Breast epithelium (tissue), 4 donors: ENCODE data around the gene MUC20. TPM values are rescaled to one million over a fixed set of nuclear protein-coding genes. Genes with fewer than 3 reads are reported as not detected.
"Not testable (repeated sequence)": the region's sequence is repeated elsewhere in the genome, so short reads cannot be mapped to it uniquely, and the experiment has no call there.

Source experiments
- DNase-seq, 2 donors: peaks; one replicate each; pipeline ENCODE4 v3.0.0-alpha.2; 2019; ENCODE audit warnings: low spot score in 2 of 2
- H3K27ac ChIP-seq, 2 donors: fragments of 200-600 bp; sonication (generic) in 1 of 2; one replicate each; pipeline ENCODE4 v1.5.1; 2016 to 2019; ENCODE audit warnings: mild to moderate bottlenecking in 1 of 2
- H3K27me3 ChIP-seq, 2 donors: fragments of 200-600 bp; sonication (generic) in 1 of 2; one replicate each; pipeline versions ENCODE4 v1.5.1 to v1.6.0; 2017 to 2019; ENCODE audit warnings: control low read depth in 1 of 2, mild to moderate bottlenecking in 1 of 2
- H3K36me3 ChIP-seq: fragments of 200-600 bp; one replicate; pipeline ENCODE4 v1.5.1; 2019
- H3K4me1 ChIP-seq, 2 donors: fragments of 200-600 bp; sonication (generic); one replicate each; pipeline ENCODE4 v1.5.1; 2016 to 2019; ENCODE audit warnings: control low read depth in 1 of 2
- H3K4me3 ChIP-seq, 3 donors: fragments of 200-600 bp; sonication (generic); 1 replicate in 2 of 3; 2 replicates in 1 of 3; pipeline ENCODE4 v1.5.1; 2016 to 2019; ENCODE audit warnings: mild to moderate bottlenecking in 3 of 3, moderate library complexity in 2 of 3
- H3K9me3 ChIP-seq, 2 donors: fragments of 200-600 bp; sonication (generic) in 1 of 2; one replicate each; pipeline ENCODE4 v1.5.1; 2016 to 2019; ENCODE audit warnings: control low read depth in 1 of 2
- CTCF ChIP-seq, 3 donors: fragments of 450-650 bp; IDR thresholded peaks; one replicate each; pipeline ENCODE4 v1.5.1; 2016 to 2017; ENCODE audit warnings: antibody characterized with exemption in 3 of 3, mild to moderate bottlenecking in 3 of 3, moderate library complexity in 3 of 3
- POLR2A ChIP-seq: fragments of 450-650 bp; IDR thresholded peaks from one replicate; pipeline ENCODE4 v1.6.1; 2016; ENCODE audit warnings: antibody characterized with exemption, mild to moderate bottlenecking, moderate library complexity
- POLR2AphosphoS5 ChIP-seq, 3 donors: sonication (generic); formaldehyde crosslinking; IDR thresholded peaks; one replicate each; pipeline ENCODE4 v1.6.1; 2017; ENCODE audit warnings: antibody characterized with exemption in 3 of 3
- intact Hi-C: fragments of 100-400 bp; cut with DNase I; formaldehyde crosslinking; loops from one replicate; pipeline ENCODE4 v1.15.1; 2023; ENCODE audit warnings: low total_unique reads
- total RNA-seq, 3 donors: library from RNA; depleted of rRNA; stranded (reverse); fragments of >200 nt; gene quantifications; one replicate each; pipeline ENCODE4 v1.1.0, GENCODE V29; 2016

Gene MUC20
- total RNA-seq, 3 donors from 2014 or later: 2.7 to 24.3 (median 20.1) TPM

- H3K27ac ChIP-seq: no peak overlapping the region
- no peaks in the 10 kb centered on the region for H3K27me3 ChIP-seq
- no peaks in the 10 kb centered on the region for H3K9me3 ChIP-seq
- no peaks in the 10 kb centered on the region for H3K36me3 ChIP-seq
- no peak for TF ChIP-seq CTCF (IDR thresholded peaks at IDR 0.05)
- no peak for TF ChIP-seq POLR2AphosphoS5 (IDR thresholded peaks at IDR 0.05)
- TF ChIP-seq POLR2A: no peak
- intact Hi-C loops: no loop called here
- H3K4me1 ChIP-seq: no peaks in the 10 kb centered on the region
- no peak overlapping the region for H3K4me3 ChIP-seq
- no peak for DNase-seq
Observed at GRCh38 chr3:195767792-195768191, 47.0 kb downstream of the MUC20 start.

GRCh38 chr3:195768414-195768813 lies 47.6 kb downstream of the MUC20 start:
- no peak overlapping the region for H3K4me3 ChIP-seq
- no peak for DNase-seq
- no peaks in the 10 kb centered on the region for H3K36me3 ChIP-seq
- TF ChIP-seq POLR2AphosphoS5 (IDR thresholded peaks at IDR 0.05): no peak
- no peak for TF ChIP-seq POLR2A
- TF ChIP-seq CTCF (IDR thresholded peaks at IDR 0.05): no peak
- H3K4me1 ChIP-seq: no peaks in the 10 kb centered on the region
- H3K27ac ChIP-seq: no peak overlapping the region
- H3K9me3 ChIP-seq: no peaks in the 10 kb centered on the region
- H3K27me3 ChIP-seq: no peaks in the 10 kb centered on the region
- intact Hi-C loops: no loop called here

- intact Hi-C loops: no loop called here
- Histone ChIP-seq H3K9me3 (no peaks in the 10 kb centered on the region), H3K4me1 (no peaks in the 10 kb centered on the region), H3K27me3 (no peaks in the 10 kb centered on the region), H3K27ac (no peak overlapping the region), H3K36me3 (no peaks in the 10 kb centered on the region), H3K4me3 (no peak overlapping the region)
- TF ChIP-seq CTCF (IDR thresholded peaks at IDR 0.05): no peak
- TF ChIP-seq POLR2AphosphoS5 (IDR thresholded peaks at IDR 0.05): no peak
- no peak for TF ChIP-seq POLR2A
- DNase-seq: peak in 1 of 2 donors; percentile 34
Observed at GRCh38 chr3:195768831-195769303, 48.1 kb downstream of the MUC20 start.

- H3K4me3 ChIP-seq: no peak overlapping the region
- TF ChIP-seq POLR2AphosphoS5 (IDR thresholded peaks at IDR 0.05): no peak
- TF ChIP-seq CTCF (IDR thresholded peaks at IDR 0.05): no peak
- no peak for TF ChIP-seq POLR2A
- intact Hi-C loops: no loop called here
- no peak for DNase-seq
- no peaks in the 10 kb centered on the region for H3K36me3 ChIP-seq
- no peak overlapping the region for H3K27ac ChIP-seq
- H3K9me3 ChIP-seq: no peaks in the 10 kb centered on the region
- H3K4me1 ChIP-seq: no peaks in the 10 kb centered on the region
- H3K27me3 ChIP-seq: no peaks in the 10 kb centered on the region
Observed at GRCh38 chr3:195769551-195769950, 48.8 kb downstream of the MUC20 start.

GRCh38 chr3:195770081-195770840 lies 49.5 kb downstream of the MUC20 start:
- H3K4me3 ChIP-seq: no peak overlapping the region
- no peaks in the 10 kb centered on the region for H3K4me1 ChIP-seq
- TF ChIP-seq POLR2A: no peak
- TF ChIP-seq CTCF (IDR thresholded peaks at IDR 0.05): no peak
- TF ChIP-seq POLR2AphosphoS5 (IDR thresholded peaks at IDR 0.05): no peak
- DNase-seq: no peak
- H3K27ac ChIP-seq: no peak overlapping the region
- intact Hi-C loops: no loop called here
- H3K36me3 ChIP-seq: no peaks in the 10 kb centered on the region
- no peaks in the 10 kb centered on the region for H3K9me3 ChIP-seq
- H3K27me3 ChIP-seq: no peaks in the 10 kb centered on the region

GRCh38 chr3:195770841-195771645 lies 50.3 kb downstream of the MUC20 start:
- H3K4me3 ChIP-seq, intact Hi-C loops, DNase-seq, H3K36me3 ChIP-seq, H3K27me3 ChIP-seq, H3K4me1 ChIP-seq, H3K27ac ChIP-seq, H3K9me3 ChIP-seq: not testable (repeated sequence)
